Aorta (tissue), 5 donors: Measurements from ENCODE around the gene AMIGO3. TPM values are rescaled to one million over a fixed set of nuclear protein-coding genes. Genes with fewer than 3 reads are reported as not detected.

Experiments used
- ATAC-seq: fragments of 200-7000 bp; cut with Tn5 transposase; one replicate; pipeline ENCODE4 v1.9.1; 2022; ENCODE audit warnings: moderate library complexity; ENCODE audit not compliant: low FRiP score
- DNase-seq, 2 donors: peaks; one replicate each; pipeline ENCODE4 v3.0.0-alpha.2; 2020
- H3K27ac ChIP-seq, 2 donors: one replicate each; pipeline ENCODE4 v1.5.1; 2013; ENCODE audit warnings: low read length in 2 of 2, mild to moderate bottlenecking in 2 of 2, moderate library complexity in 2 of 2, control low read depth in 1 of 2, inconsistent platforms in 1 of 2, low read depth in 1 of 2
- H3K27me3 ChIP-seq, 2 donors: one replicate each; pipeline ENCODE4 v1.6.1; 2013; ENCODE audit warnings: control low read depth in 1 of 2, low read length in 1 of 2, mild to moderate bottlenecking in 1 of 2, moderate library complexity in 1 of 2; ENCODE audit not compliant: insufficient read depth in 2 of 2, control insufficient read depth in 1 of 2
- H3K36me3 ChIP-seq, 2 donors: one replicate each; pipeline ENCODE4 v1.6.1; 2013; ENCODE audit warnings: control low read depth in 1 of 2, low read length in 1 of 2, mild to moderate bottlenecking in 1 of 2; ENCODE audit not compliant: insufficient read depth in 2 of 2, control insufficient read depth in 1 of 2
- H3K4me1 ChIP-seq, 2 donors: one replicate each; pipeline ENCODE4 v1.6.1; 2013; ENCODE audit warnings: low read length in 2 of 2, control low read depth in 1 of 2, mild to moderate bottlenecking in 1 of 2, moderate library complexity in 1 of 2; ENCODE audit not compliant: insufficient read depth in 2 of 2, control insufficient read depth in 1 of 2
- H3K4me3 ChIP-seq, 2 donors: one replicate each; pipeline ENCODE4 v1.5.1; 2013; ENCODE audit warnings: low read length in 2 of 2, control low read depth in 1 of 2, mild to moderate bottlenecking in 1 of 2
- H3K9me3 ChIP-seq: one replicate; pipeline ENCODE4 v1.6.1; 2013; ENCODE audit warnings: mild to moderate bottlenecking, low read length; ENCODE audit not compliant: control insufficient read depth
- WGBS, 2 donors: extraction: QIAGEN DNeasy Blood & Tissue Kit; methylation state at CpG; one replicate each; pipeline ENCODE4 v1.1.7; 2013; 5-methylcytosine and 5-hydroxymethylcytosine counted together
- intact Hi-C, 2 donors: fragments of 100-400 bp; cut with DNase I; formaldehyde crosslinking; loops; one replicate each; pipeline versions ENCODE4 v1.14.2 to v1.15.0; 2022
- polyA plus RNA-seq, 2 donors: library from polyadenylated mRNA; stranded (reverse); fragments of 200-250 nt; gene quantifications; one replicate each; pipeline ENCODE4 v1.2.3, GENCODE V29; 2013
- total RNA-seq, 2 donors: library from RNA; stranded (reverse); fragmentation: NEBNext Ultra II Directional; extraction: Animal tissue kit (Norgen Biotek cat#: 25700); gene quantifications; one replicate each; pipeline ENCODE4 v1.2.1, GENCODE V29; 2021
- donor health status: healthy with polysubstance abuse.
- donor health status: Bipolar disorder and iron deficiency.
- donor health status: DM: no; HTN: no; CAD: no.
- donor health status: DM: no; HTN: no; CAD: no.
- donor health status: DM: yes; HTN: yes; CAD: no.

AMIGO3 gene
- total and polyA plus RNA-seq, 4 donors = 1.1 TPM; not detected in 3

GRCh38 chr3:49716691-49717210 lies 2.7 kb downstream of the AMIGO3 start:
- ATAC-seq (no peak), DNase-seq (peak in 1 of 2 donors; percentile 59)
- intact Hi-C loops = no loop called here
- WGBS, 2 donors = 88 to 92% methylated on average over 16 of the region's 16 CpGs
- Histone ChIP-seq H3K4me1 (no peaks in the 10 kb centered on the region), H3K36me3 (no peaks in the 10 kb centered on the region), H3K9me3 (no peaks in the 10 kb centered on the region), H3K27ac (no peak overlapping the region), H3K4me3 (no peak overlapping the region), H3K27me3 (no peaks in the 10 kb centered on the region)

GRCh38 chr3:49716169-49716568 lies 3.3 kb downstream of the AMIGO3 start:
- Histone ChIP-seq H3K27me3 (no peaks in the 10 kb centered on the region), H3K27ac (no peak overlapping the region), H3K4me1 (no peaks in the 10 kb centered on the region), H3K4me3 (no peak overlapping the region), H3K36me3 (no peaks in the 10 kb centered on the region), H3K9me3 (no peaks in the 10 kb centered on the region)
- ATAC-seq (no peak), DNase-seq (peak in 1 of 2 donors; percentile 60)
- intact Hi-C loops = no loop called here
- 92 to 93% methylated on average over 7 of the region's 7 CpGs for WGBS, 2 donors

- 84 to 88% methylated on average over 13 of the region's 13 CpGs for WGBS, 2 donors
- DNase-seq (peak in 1 of 2 donors; percentile 76), ATAC-seq (no peak)
- H3K4me3 ChIP-seq = no peak overlapping the region
- no peaks in the 10 kb centered on the region for H3K27me3 ChIP-seq
- no peaks in the 10 kb centered on the region for H3K9me3 ChIP-seq
- intact Hi-C loops = no loop called here
- H3K36me3 ChIP-seq = no peaks in the 10 kb centered on the region
- H3K27ac ChIP-seq = no peak overlapping the region
- H3K4me1 ChIP-seq = no peaks in the 10 kb centered on the region
Observed at GRCh38 chr3:49715611-49716121, 3.8 kb downstream of the AMIGO3 start.

GRCh38 chr3:49714728-49715550 lies 4.5 kb downstream of the AMIGO3 start:
- Histone ChIP-seq H3K27ac (no peak overlapping the region), H3K9me3 (no peaks in the 10 kb centered on the region), H3K36me3 (no peaks in the 10 kb centered on the region), H3K27me3 (no peaks in the 10 kb centered on the region), H3K4me3 (no peak overlapping the region), H3K4me1 (no peaks in the 10 kb centered on the region)
- 87 to 89% methylated on average over 13 of the region's 13 CpGs for WGBS, 2 donors
- ATAC-seq (no peak), DNase-seq (peak in 1 of 2 donors; percentile 74)
- intact Hi-C loops = no loop called here

GRCh38 chr3:49713336-49714105 lies 6.0 kb downstream of the AMIGO3 start:
- Histone ChIP-seq H3K27me3 (no peaks in the 10 kb centered on the region), H3K4me3 (no peak overlapping the region), H3K9me3 (no peaks in the 10 kb centered on the region), H3K27ac (no peak overlapping the region), H3K36me3 (no peaks in the 10 kb centered on the region), H3K4me1 (no peaks in the 10 kb centered on the region)
- intact Hi-C loops = no loop called here
- DNase-seq (peak in 1 of 2 donors; percentile 69), ATAC-seq (no peak)
- WGBS, 2 donors = 90 to 93% methylated on average over 25 of the region's 25 CpGs

GRCh38 chr3:49712631-49713317 lies 6.7 kb downstream of the AMIGO3 start:
- peak in 1 of 2 donors; percentile 61 for DNase-seq
- H3K4me3 ChIP-seq = no peak overlapping the region
- H3K27me3 ChIP-seq = no peaks in the 10 kb centered on the region
- H3K36me3 ChIP-seq = no peaks in the 10 kb centered on the region
- no peak for ATAC-seq
- H3K9me3 ChIP-seq = no peaks in the 10 kb centered on the region
- 64 to 69% methylated on average over 7 of the region's 7 CpGs for WGBS, 2 donors
- intact Hi-C loops = no loop called here
- H3K27ac ChIP-seq = no peak overlapping the region
- no peaks in the 10 kb centered on the region for H3K4me1 ChIP-seq

GRCh38 chr3:49712166-49712565 lies 7.3 kb downstream of the AMIGO3 start:
- Histone ChIP-seq H3K27ac (no peak overlapping the region), H3K4me1 (no peaks in the 10 kb centered on the region), H3K27me3 (no peaks in the 10 kb centered on the region), H3K4me3 (no peak overlapping the region), H3K9me3 (no peaks in the 10 kb centered on the region), H3K36me3 (no peaks in the 10 kb centered on the region)
- WGBS, 2 donors = 94 to 95% methylated on average over 11 of the region's 11 CpGs
- intact Hi-C loops = no loop called here
- DNase-seq = peak in 1 of 2 donors; percentile 21
- ATAC-seq = no peak

- Histone ChIP-seq H3K4me1 (no peaks in the 10 kb centered on the region), H3K36me3 (no peaks in the 10 kb centered on the region), H3K9me3 (no peaks in the 10 kb centered on the region), H3K27ac (no peak overlapping the region), H3K4me3 (no peak overlapping the region), H3K27me3 (no peaks in the 10 kb centered on the region)
- ATAC-seq (no peak), DNase-seq (no peak)
- WGBS, 2 donors = 87 to 91% methylated on average over 5 of the region's 5 CpGs
- intact Hi-C loops = no loop called here
Observed at GRCh38 chr3:49711489-49711888, 8.0 kb downstream of the AMIGO3 start.
